Nephron (organoid): ENCODE data around the gene PPP1CA.

Source experiments
- H3K27ac Mint-ChIP-seq, 3 experiments: 2 replicates each; pipeline ENCODE4 v1.8.0; 2020; ENCODE audit warnings: mixed read lengths in 3 of 3, mild to moderate bottlenecking in 2 of 3, moderate library complexity in 1 of 3
- H3K27me3 Mint-ChIP-seq: 2 replicates; pipeline ENCODE4 v1.8.0; 2021; ENCODE audit warnings: low read depth, mild to moderate bottlenecking, moderate library complexity, mixed read lengths
- H3K36me3 Mint-ChIP-seq: 2 replicates; pipeline ENCODE4 v1.8.0; 2020; ENCODE audit warnings: low read depth, mixed read lengths
- H3K4me1 Mint-ChIP-seq: 2 replicates; pipeline ENCODE4 v1.8.0; 2020; ENCODE audit warnings: mixed read lengths
- H3K4me3 Mint-ChIP-seq, 3 experiments: 2 replicates each; pipeline ENCODE4 v1.8.0; 2020; ENCODE audit warnings: mild to moderate bottlenecking in 3 of 3, mixed read lengths in 3 of 3, moderate library complexity in 2 of 3
- H3K9me3 Mint-ChIP-seq: 2 replicates; pipeline ENCODE4 v1.8.0; 2020; ENCODE audit warnings: mixed read lengths
- TF ChIP-seq, protein P1 (sequence below), 3 experiments: fragments of 200-600 bp; sonication (generic); IDR thresholded peaks; one replicate each; pipeline ENCODE4 v1.5.0; 2021; ENCODE audit warnings: antibody characterized with exemption in 3 of 3; ENCODE audit not compliant: unreplicated experiment in 3 of 3

Gene PPP1CA

DNA sequence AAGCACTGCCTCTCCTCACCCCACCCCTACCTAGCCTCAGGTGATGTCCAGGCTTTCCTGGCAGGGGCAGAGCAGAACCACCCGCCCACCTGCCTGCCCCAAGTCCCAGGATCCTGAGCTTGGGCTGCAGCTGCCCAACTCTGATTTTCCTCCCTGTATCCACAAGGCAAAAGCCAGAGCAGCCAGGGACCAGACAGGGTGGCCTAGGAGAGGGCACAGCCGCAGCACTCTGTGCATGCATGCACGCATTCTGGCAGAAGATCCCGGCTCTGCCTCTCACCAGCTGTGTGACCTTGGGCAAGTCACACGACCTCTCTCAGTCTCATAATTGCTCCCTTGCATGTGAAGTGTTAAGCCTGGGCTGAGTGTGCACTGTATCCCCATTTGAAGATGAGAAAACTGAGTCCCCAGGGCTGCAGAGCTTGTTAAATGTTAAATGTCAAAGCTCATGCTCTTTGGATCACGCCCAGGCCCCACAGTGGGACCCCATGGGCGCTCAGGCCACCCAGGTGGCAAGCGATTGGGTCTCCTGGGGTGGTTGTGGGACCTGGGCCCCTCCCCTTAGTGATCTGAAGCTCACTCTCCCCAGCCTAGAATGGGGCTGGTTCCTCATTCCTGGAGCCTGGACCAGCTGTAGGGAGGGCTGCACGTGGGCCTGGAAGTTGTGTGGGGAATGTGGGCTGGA, 11.0 kb upstream of the PPP1CA start:
- Mint-ChIP-seq H3K9me3 (no peaks in the 10 kb centered on the region), H3K4me1 (peaks cover 25% of the 10 kb centered on the region), H3K36me3 (no peaks in the 10 kb centered on the region), H3K27me3 (peaks cover 51% of the 10 kb centered on the region), H3K27ac (peak overlapping the region in 2 of 3 experiments; percentile 63 to 69), H3K4me3 (no peak overlapping the region)
- TF ChIP-seq, protein P1, sequence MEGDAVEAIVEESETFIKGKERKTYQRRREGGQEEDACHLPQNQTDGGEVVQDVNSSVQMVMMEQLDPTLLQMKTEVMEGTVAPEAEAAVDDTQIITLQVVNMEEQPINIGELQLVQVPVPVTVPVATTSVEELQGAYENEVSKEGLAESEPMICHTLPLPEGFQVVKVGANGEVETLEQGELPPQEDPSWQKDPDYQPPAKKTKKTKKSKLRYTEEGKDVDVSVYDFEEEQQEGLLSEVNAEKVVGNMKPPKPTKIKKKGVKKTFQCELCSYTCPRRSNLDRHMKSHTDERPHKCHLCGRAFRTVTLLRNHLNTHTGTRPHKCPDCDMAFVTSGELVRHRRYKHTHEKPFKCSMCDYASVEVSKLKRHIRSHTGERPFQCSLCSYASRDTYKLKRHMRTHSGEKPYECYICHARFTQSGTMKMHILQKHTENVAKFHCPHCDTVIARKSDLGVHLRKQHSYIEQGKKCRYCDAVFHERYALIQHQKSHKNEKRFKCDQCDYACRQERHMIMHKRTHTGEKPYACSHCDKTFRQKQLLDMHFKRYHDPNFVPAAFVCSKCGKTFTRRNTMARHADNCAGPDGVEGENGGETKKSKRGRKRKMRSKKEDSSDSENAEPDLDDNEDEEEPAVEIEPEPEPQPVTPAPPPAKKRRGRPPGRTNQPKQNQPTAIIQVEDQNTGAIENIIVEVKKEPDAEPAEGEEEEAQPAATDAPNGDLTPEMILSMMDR (IDR thresholded peaks at IDR 0.05; ENCODE audit: unreplicated experiment in 3 of 3): no peak

DNA sequence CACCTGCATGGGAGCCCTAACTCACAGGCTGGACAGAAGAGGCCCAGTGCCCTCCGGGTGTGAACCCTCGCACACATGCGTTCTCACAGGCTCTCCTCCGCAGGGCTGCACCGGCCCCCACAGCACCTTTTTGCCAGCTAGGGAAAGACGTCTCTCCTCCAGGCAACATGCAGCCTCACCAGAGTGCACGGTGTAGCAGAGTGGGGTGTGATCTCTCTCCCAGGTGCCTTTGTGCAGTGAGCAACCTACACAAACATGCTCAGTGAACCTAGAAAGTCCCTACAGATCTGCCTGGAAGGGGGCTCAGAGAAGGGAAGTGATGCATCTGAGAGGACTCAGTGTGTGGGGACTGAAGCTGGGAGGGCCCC, 10.1 kb upstream of the PPP1CA start:
- H3K36me3 Mint-ChIP-seq: no peaks in the 10 kb centered on the region
- H3K4me1 Mint-ChIP-seq: peaks cover 27% of the 10 kb centered on the region
- no peaks in the 10 kb centered on the region for H3K9me3 Mint-ChIP-seq
- TF ChIP-seq, protein P1 (IDR thresholded peaks at IDR 0.05; ENCODE audit: unreplicated experiment in 3 of 3): no peak
- H3K4me3 Mint-ChIP-seq: no peak overlapping the region
- no peak overlapping the region for H3K27ac Mint-ChIP-seq
- peaks cover 46% of the 10 kb centered on the region for H3K27me3 Mint-ChIP-seq

DNA sequence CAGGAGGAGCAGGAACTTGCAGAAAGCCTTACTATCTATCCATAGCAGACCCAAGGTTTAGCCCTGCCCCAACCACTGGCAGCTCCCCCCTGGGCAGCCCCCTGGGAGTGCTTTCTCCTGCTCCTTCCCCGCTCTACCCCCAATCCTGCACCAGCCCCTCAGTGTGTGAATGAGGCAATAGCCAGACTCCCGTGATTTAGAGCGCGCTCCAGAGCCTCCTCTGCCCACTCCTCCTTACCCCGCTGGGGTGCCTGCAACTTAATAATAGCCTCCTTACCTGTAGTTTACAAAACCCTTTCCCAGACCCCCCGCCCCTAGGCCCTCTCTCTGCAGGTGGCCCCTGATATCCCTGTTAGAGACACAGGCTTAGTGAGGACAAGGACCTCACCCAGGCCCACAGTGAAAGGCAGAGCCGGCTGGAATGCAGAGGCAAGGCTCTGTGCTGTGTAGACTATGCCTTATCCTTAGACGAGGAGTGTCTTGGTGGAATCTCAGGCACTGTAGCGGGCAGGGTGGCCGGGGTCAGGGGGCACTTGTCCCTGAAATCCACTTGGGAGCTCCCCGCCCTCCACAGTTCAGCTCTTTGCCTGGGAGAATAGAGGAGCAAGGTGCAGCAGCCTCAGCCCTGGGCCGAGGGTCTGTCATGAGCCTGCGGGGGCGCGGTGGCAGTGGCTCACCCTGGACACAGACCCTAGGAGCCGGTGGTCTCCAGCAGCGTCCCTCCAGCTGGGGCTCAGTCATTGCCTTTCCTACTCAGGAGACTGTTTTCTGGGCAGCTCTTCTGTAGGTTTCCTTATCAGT, 9.5 kb upstream of the PPP1CA start:
- Mint-ChIP-seq H3K9me3 (no peaks in the 10 kb centered on the region), H3K27ac (no peak overlapping the region), H3K27me3 (peaks cover 40% of the 10 kb centered on the region), H3K36me3 (no peaks in the 10 kb centered on the region), H3K4me3 (no peak overlapping the region), H3K4me1 (peaks cover 21% of the 10 kb centered on the region)
- TF ChIP-seq, protein P1 (IDR thresholded peaks at IDR 0.05; ENCODE audit: unreplicated experiment in 3 of 3): no peak

DNA sequence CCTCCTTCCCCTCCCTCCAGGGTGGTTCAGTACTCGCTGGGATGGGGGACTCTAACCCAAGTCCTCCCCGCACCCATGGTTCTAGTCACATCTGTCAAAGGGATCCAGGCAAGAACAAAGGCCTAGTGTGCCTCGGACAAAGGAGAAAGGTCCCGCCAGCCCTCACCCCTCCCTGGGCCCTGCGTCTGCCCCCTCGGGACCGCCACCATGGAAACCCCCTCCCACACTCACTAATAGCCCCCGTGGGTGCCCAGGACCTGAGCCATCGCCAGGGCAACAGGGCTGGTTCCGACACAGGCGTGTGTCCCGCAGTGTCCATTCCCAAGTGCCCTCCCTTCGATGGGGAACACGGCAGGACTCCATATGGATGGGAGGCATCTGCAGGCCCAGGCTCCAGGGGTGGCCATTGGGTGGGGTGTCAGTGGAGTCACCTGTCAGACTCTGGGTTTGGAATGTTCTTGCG, 8.7 kb upstream of the PPP1CA start:
- Mint-ChIP-seq H3K4me3 (no peak overlapping the region), H3K36me3 (no peaks in the 10 kb centered on the region), H3K4me1 (peaks cover 19% of the 10 kb centered on the region), H3K27ac (no peak overlapping the region), H3K27me3 (peaks cover 37% of the 10 kb centered on the region), H3K9me3 (no peaks in the 10 kb centered on the region)
- TF ChIP-seq, protein P1 (IDR thresholded peaks at IDR 0.05; ENCODE audit: unreplicated experiment in 3 of 3): no peak

DNA sequence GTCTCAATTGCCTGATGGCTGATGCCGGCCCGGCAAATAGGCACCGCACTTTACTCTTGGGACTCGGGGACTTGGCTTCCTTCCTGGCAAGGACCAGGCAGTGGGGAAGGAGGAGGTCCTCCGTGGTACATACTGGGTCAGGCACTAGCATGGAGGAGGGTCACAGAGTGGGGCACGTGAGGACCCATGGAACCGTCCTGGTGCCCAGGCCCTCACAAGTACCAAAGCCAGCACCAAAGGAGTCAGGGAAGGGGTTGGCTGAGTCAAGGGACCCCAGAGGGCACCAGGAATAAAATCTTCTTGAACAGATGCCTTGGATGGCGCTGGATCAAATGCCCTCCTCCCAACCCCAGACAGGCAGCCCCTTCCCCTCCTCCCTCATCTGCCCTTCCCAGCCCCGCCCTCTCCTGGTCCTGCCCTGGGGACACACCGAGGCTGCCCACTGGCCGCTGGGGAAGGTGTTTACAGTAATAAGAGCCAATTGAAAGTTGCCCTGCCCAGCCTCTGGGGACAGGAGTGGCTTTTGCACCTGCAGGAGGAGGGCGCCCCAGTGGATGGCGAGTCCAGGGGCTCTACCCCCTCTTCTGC, 8.2 kb upstream of the PPP1CA start:
- Mint-ChIP-seq H3K9me3 (no peaks in the 10 kb centered on the region), H3K4me3 (no peak overlapping the region), H3K27ac (no peak overlapping the region), H3K27me3 (peaks cover 32% of the 10 kb centered on the region), H3K4me1 (peaks cover 19% of the 10 kb centered on the region), H3K36me3 (no peaks in the 10 kb centered on the region)
- TF ChIP-seq, protein P1 (IDR thresholded peaks at IDR 0.05; ENCODE audit: unreplicated experiment in 3 of 3): no peak
